Uterus (tissue), 4 donors: Measurements from ENCODE around the gene XBP1. TPM values are rescaled to one million over a fixed set of nuclear protein-coding genes. Genes with fewer than 3 reads are reported as not detected.

Experiments used
- DNase-seq, 2 donors: peaks; one replicate each; pipeline ENCODE4 v3.0.0-alpha.2; 2019 to 2020
- H3K27ac ChIP-seq, 2 donors: fragments of 200-600 bp; sonication (generic); 1 replicate in 1 of 2; 2 replicates in 1 of 2; pipeline ENCODE4 v1.5.1; 2016 to 2018
- H3K27me3 ChIP-seq, 2 donors: fragments of 200-600 bp; sonication (generic); one replicate each; pipeline ENCODE4 v1.5.1; 2018 to 2019; ENCODE audit warnings: control low read depth in 1 of 2
- H3K36me3 ChIP-seq, 2 donors: fragments of 200-600 bp; sonication (generic); one replicate each; pipeline ENCODE4 v1.5.1; 2019; ENCODE audit warnings: control low read depth in 1 of 2
- H3K4me1 ChIP-seq, 2 donors: fragments of 200-600 bp; sonication (generic); one replicate each; pipeline ENCODE4 v1.5.1; 2018 to 2019; ENCODE audit warnings: control low read depth in 1 of 2
- H3K4me3 ChIP-seq, 2 donors: fragments of 200-600 bp; sonication (generic); 1 replicate in 1 of 2; 2 replicates in 1 of 2; pipeline ENCODE4 v1.5.1; 2018 to 2019; ENCODE audit warnings: mild to moderate bottlenecking in 1 of 2
- H3K9me3 ChIP-seq, 2 donors: fragments of 200-600 bp; sonication (generic); one replicate each; pipeline ENCODE4 v1.5.1; 2019; ENCODE audit warnings: control low read depth in 1 of 2
- POLR2A ChIP-seq, 2 donors: fragments of 450-650 bp; IDR thresholded peaks; one replicate each; pipeline ENCODE4 v1.6.1; 2016; ENCODE audit warnings: antibody characterized with exemption in 2 of 2, mild to moderate bottlenecking in 1 of 2, moderate library complexity in 1 of 2
- intact Hi-C: fragments of 100-400 bp; cut with DNase I; formaldehyde crosslinking; loops from one replicate; pipeline ENCODE4 v1.15.1; 2023; ENCODE audit warnings: low total_unique reads
- total RNA-seq, 4 donors: library from RNA; depleted of rRNA in 3 of 4; stranded (reverse); fragments of >200 nt in 3 of 4; gene quantifications; one replicate each; pipeline versions ENCODE4 v1.1.0 to v1.2.4, GENCODE V29; 2014 to 2023
- TF ChIP-seq, protein P1 (sequence below), 4 experiments: fragments of 200-600 bp in 2 of 4; fragments of 450-650 bp in 2 of 4; sonication (generic) in 2 of 4; IDR thresholded peaks; one replicate each; pipeline ENCODE4 v1.5.1; 2016 to 2019; ENCODE audit warnings: antibody characterized with exemption in 4 of 4, mild to moderate bottlenecking in 2 of 4, moderate library complexity in 1 of 4
- donor health status: DM: yes; HTN: yes; CAD: no.

Gene XBP1
- total RNA-seq, 4 donors from 2014 or later: 64.0 to 231 (median 163) TPM

DNA sequence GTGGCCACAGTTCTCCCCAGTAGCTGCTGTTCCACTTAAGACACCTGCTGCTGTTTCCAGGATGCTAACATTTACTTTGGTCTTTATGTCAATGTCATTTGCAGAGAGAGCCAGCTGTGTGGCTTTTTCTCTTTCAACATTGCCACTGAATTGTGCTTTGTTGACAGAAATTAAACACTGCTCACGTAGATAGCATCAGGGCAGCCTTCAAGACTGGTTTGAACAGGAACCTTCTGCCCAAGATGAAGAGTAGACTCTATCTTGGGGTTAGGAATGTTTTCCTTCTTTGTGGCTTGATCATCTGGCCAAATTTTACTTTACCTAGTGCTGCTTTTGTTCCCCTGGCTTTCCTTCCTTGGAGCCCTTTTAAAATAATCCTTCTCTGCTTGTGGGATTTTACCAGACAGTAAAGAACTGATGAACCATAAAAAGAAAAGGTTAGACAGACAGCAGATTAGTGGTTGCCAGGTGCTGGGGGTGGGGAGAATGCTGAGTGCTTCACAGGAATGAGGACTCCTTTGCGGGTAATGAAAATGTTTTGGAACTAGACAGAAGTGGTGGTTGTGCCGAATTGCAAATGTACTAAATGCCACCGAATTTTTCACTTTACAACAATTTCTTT, 22.7 kb upstream of the XBP1 start:
- Histone ChIP-seq H3K27me3 (no peaks in the 10 kb centered on the region), H3K36me3 (no peaks in the 10 kb centered on the region), H3K9me3 (no peaks in the 10 kb centered on the region), H3K4me1 (no peaks in the 10 kb centered on the region), H3K4me3 (no peak overlapping the region), H3K27ac (no peak overlapping the region)
- TF ChIP-seq POLR2A (IDR thresholded peaks at IDR 0.05): no peak
- TF ChIP-seq, protein P1, sequence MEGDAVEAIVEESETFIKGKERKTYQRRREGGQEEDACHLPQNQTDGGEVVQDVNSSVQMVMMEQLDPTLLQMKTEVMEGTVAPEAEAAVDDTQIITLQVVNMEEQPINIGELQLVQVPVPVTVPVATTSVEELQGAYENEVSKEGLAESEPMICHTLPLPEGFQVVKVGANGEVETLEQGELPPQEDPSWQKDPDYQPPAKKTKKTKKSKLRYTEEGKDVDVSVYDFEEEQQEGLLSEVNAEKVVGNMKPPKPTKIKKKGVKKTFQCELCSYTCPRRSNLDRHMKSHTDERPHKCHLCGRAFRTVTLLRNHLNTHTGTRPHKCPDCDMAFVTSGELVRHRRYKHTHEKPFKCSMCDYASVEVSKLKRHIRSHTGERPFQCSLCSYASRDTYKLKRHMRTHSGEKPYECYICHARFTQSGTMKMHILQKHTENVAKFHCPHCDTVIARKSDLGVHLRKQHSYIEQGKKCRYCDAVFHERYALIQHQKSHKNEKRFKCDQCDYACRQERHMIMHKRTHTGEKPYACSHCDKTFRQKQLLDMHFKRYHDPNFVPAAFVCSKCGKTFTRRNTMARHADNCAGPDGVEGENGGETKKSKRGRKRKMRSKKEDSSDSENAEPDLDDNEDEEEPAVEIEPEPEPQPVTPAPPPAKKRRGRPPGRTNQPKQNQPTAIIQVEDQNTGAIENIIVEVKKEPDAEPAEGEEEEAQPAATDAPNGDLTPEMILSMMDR (IDR thresholded peaks at IDR 0.05): no peak
- no peak for DNase-seq
- intact Hi-C loops: no loop called here

DNA sequence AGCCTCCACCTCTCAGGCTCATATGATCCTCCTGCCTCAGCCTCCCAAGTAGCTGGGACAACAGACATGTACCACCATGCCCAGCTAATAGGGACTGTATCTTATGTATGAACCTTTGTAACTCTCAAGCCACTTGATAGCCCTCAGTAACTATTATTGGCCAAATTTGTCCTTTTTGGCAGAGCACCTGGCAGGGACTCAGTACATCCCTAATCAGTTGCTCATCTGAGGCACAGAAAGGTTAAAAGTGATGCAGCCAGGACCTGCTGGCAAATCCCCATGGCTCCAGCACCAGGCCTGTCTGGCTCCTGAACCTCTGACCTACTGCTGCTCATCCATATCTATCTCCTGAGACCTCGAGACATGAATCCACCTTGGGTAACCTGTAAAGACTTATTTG, 21.1 kb upstream of the XBP1 start:
- DNase-seq: no peak
- Histone ChIP-seq H3K4me1 (no peaks in the 10 kb centered on the region), H3K27ac (no peak overlapping the region), H3K27me3 (no peaks in the 10 kb centered on the region), H3K9me3 (no peaks in the 10 kb centered on the region), H3K4me3 (no peak overlapping the region), H3K36me3 (no peaks in the 10 kb centered on the region)
- TF ChIP-seq, protein P1 (IDR thresholded peaks at IDR 0.05): no peak
- no peak for TF ChIP-seq POLR2A (IDR thresholded peaks at IDR 0.05)
- intact Hi-C loops: no loop called here

DNA sequence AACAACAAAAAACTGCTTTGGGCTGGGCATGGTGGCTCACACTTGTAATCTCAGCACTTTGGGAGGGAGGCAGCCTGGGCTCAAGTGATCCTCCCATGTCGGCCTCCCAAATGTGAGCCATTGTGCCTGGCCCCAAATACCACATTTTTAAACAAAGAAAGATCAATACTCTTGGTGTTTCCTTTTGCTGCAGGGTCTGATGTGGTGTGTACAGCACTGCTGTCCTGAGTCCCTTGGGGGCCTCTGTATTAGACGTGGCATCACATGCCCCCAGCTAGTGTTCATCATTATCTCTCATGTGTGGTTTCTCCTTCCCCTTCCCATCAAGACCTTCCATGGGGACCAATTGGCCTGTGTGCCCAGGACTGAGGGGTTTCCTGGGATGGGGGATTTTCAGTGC, 20.5 kb upstream of the XBP1 start:
- no peaks in the 10 kb centered on the region for H3K27me3 ChIP-seq
- TF ChIP-seq, protein P1 (IDR thresholded peaks at IDR 0.05): no peak
- TF ChIP-seq POLR2A (IDR thresholded peaks at IDR 0.05): no peak
- H3K4me3 ChIP-seq: no peak overlapping the region
- intact Hi-C loops: no loop called here
- DNase-seq: no peak
- no peaks in the 10 kb centered on the region for H3K4me1 ChIP-seq
- no peak overlapping the region for H3K27ac ChIP-seq
- no peaks in the 10 kb centered on the region for H3K9me3 ChIP-seq
- H3K36me3 ChIP-seq: no peaks in the 10 kb centered on the region

DNA sequence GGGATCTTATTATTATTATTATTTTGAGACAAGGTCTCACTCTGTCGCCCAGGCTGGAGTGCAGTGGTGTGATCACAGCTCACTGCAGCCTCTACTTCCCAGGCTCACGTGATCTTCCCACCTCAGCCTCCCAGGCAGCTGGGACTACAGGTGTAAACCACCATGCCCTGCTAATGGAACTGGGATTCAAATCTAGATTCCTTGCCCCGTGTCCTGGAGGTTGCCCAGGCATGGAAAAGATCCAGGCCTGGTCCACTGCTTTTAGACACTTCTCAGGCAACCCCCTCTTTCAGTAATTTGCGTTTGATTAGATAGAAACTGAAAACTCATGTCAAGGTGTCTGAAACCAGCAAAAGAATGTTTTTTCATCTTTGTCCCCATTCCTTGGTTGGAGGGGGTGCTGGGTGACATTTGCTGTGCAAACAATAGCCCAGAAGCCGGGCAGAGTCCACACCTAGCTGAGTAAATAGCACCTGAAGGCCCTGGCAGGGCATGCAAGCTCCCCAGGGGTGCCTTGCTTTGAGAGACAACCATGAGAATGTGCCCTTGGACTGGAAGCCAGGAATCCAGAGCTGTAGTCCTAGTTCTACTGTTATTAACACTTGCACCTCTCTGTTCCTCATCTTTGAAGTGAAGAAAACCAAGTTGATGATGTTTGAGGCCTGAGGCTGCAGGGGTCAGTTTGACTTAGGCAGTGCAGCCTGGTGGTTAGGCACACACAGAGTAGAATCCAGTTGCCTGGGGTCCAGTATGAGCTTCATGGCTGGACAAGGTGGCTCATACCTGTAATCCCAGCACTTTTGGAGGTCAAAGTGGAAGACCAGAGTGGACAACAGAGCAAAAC, 19.1 kb upstream of the XBP1 start:
- intact Hi-C loops: no loop called here
- TF ChIP-seq POLR2A (IDR thresholded peaks at IDR 0.05): no peak
- TF ChIP-seq, protein P1 (IDR thresholded peaks at IDR 0.05): no peak
- no peaks in the 10 kb centered on the region for H3K9me3 ChIP-seq
- DNase-seq: no peak
- no peaks in the 10 kb centered on the region for H3K36me3 ChIP-seq
- peak overlapping the region; percentile 55 to 59 for H3K27ac ChIP-seq
- no peak overlapping the region for H3K4me3 ChIP-seq
- H3K27me3 ChIP-seq: no peaks in the 10 kb centered on the region
- H3K4me1 ChIP-seq: no peaks in the 10 kb centered on the region
